ENCODE measurements around the gene HYAL2. TPM values are rescaled to one million over a fixed set of nuclear protein-coding genes. Genes with fewer than 3 reads are reported as not detected.
"Not testable (repeated sequence)": the region's sequence is repeated elsewhere in the genome, so short reads cannot be mapped to it uniquely, and the experiment has no call there.

HYAL2 gene
- polyA plus RNA-seq, 1 donor from 2014 or later: 116 TPM

- H3K9me2 ChIP-seq (ENCODE audit: insufficient read depth, low read length); H3K36me3 ChIP-seq (ENCODE audit: insufficient read depth, low read length); H3K27ac ChIP-seq (ENCODE audit: low read length); H4K20me1 ChIP-seq (ENCODE audit: insufficient read depth); H3K4me2 ChIP-seq (ENCODE audit: low read length); H3K4me3 ChIP-seq (ENCODE audit: low read length); H2AFZ ChIP-seq (ENCODE audit: low read depth, low read length); H3K9me3 ChIP-seq (ENCODE audit: low read length); H3F3A ChIP-seq (ENCODE audit: insufficient read depth, low read length, poor library complexity, severe bottlenecking); H3K79me2 ChIP-seq (replicated peaks; ENCODE audit: insufficient read depth, low read length): not testable (repeated sequence)
- Histone ChIP-seq H3K27me3 (ENCODE audit: insufficient read depth, low read depth, low read length) (peaks cover 23% of the 10 kb centered on the region), H3K9ac (ENCODE audit: low read length) (peak overlapping the region; percentile 47)
Measured at GRCh38 chr3:50272538-50272910, 50.0 kb downstream of the HYAL2 start.

GRCh38 chr3:50271314-50271936 is 51.1 kb downstream of the HYAL2 start:
- H2AFZ ChIP-seq (ENCODE audit: low read depth, low read length): no peak overlapping the region
- no peaks in the 10 kb centered on the region for H3K9me2 ChIP-seq (ENCODE audit: insufficient read depth, low read length)
- no peaks in the 10 kb centered on the region for H3K36me3 ChIP-seq (ENCODE audit: insufficient read depth, low read length)
- H3K79me2 ChIP-seq (replicated peaks; ENCODE audit: insufficient read depth, low read length): no peaks in the 10 kb centered on the region
- H3F3A ChIP-seq (ENCODE audit: insufficient read depth, low read length, poor library complexity, severe bottlenecking): no peaks in the 10 kb centered on the region
- no peak for TF ChIP-seq RAD21 (conservative IDR thresholded peaks at IDR 0.05)
- peaks cover 23% of the 10 kb centered on the region for H3K27me3 ChIP-seq (ENCODE audit: insufficient read depth, low read depth, low read length)
- no peak overlapping the region for H3K9ac ChIP-seq (ENCODE audit: low read length)
- no peaks in the 10 kb centered on the region for H4K20me1 ChIP-seq (ENCODE audit: insufficient read depth)
- no peaks in the 10 kb centered on the region for H3K9me3 ChIP-seq (ENCODE audit: low read length)
- no peak overlapping the region for H3K4me2 ChIP-seq (ENCODE audit: low read length)
- H3K4me3 ChIP-seq (ENCODE audit: low read length): no peak overlapping the region
- no peak overlapping the region for H3K27ac ChIP-seq (ENCODE audit: low read length)

- H3K27ac ChIP-seq (ENCODE audit: low read length): no peak overlapping the region
- H3K27me3 ChIP-seq (ENCODE audit: insufficient read depth, low read depth, low read length): peaks cover 18% of the 10 kb centered on the region
- H3K4me3 ChIP-seq (ENCODE audit: low read length): no peak overlapping the region
- H2AFZ ChIP-seq (ENCODE audit: low read depth, low read length): no peak overlapping the region
- TF ChIP-seq MXI1 (conservative IDR thresholded peaks at IDR 0.05; ENCODE audit: poor library complexity, severe bottlenecking): no peak
- TF ChIP-seq RAD21 (conservative IDR thresholded peaks at IDR 0.05): no peak
- TF ChIP-seq TAF1 (IDR thresholded peaks at IDR 0.05; ENCODE audit: low read depth): no peak
- TF ChIP-seq SMC3 (conservative IDR thresholded peaks at IDR 0.05; ENCODE audit: poor library complexity): no peak
- TF ChIP-seq, protein P1, sequence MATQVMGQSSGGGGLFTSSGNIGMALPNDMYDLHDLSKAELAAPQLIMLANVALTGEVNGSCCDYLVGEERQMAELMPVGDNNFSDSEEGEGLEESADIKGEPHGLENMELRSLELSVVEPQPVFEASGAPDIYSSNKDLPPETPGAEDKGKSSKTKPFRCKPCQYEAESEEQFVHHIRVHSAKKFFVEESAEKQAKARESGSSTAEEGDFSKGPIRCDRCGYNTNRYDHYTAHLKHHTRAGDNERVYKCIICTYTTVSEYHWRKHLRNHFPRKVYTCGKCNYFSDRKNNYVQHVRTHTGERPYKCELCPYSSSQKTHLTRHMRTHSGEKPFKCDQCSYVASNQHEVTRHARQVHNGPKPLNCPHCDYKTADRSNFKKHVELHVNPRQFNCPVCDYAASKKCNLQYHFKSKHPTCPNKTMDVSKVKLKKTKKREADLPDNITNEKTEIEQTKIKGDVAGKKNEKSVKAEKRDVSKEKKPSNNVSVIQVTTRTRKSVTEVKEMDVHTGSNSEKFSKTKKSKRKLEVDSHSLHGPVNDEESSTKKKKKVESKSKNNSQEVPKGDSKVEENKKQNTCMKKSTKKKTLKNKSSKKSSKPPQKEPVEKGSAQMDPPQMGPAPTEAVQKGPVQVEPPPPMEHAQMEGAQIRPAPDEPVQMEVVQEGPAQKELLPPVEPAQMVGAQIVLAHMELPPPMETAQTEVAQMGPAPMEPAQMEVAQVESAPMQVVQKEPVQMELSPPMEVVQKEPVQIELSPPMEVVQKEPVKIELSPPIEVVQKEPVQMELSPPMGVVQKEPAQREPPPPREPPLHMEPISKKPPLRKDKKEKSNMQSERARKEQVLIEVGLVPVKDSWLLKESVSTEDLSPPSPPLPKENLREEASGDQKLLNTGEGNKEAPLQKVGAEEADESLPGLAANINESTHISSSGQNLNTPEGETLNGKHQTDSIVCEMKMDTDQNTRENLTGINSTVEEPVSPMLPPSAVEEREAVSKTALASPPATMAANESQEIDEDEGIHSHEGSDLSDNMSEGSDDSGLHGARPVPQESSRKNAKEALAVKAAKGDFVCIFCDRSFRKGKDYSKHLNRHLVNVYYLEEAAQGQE (IDR thresholded peaks at IDR 0.05; ENCODE audit: borderline replicate concordance): no peak
- no peak for TF ChIP-seq EZH2 (IDR thresholded peaks at IDR 0.05; ENCODE audit: borderline replicate concordance, insufficient read depth, low read length, poor library complexity, severe bottlenecking)
- no peak for TF ChIP-seq EP300 (conservative IDR thresholded peaks at IDR 0.05; ENCODE audit: poor library complexity, severe bottlenecking)
- no peak for TF ChIP-seq POLR2AphosphoS5 (IDR thresholded peaks at IDR 0.05)
- TF ChIP-seq, protein P2, sequence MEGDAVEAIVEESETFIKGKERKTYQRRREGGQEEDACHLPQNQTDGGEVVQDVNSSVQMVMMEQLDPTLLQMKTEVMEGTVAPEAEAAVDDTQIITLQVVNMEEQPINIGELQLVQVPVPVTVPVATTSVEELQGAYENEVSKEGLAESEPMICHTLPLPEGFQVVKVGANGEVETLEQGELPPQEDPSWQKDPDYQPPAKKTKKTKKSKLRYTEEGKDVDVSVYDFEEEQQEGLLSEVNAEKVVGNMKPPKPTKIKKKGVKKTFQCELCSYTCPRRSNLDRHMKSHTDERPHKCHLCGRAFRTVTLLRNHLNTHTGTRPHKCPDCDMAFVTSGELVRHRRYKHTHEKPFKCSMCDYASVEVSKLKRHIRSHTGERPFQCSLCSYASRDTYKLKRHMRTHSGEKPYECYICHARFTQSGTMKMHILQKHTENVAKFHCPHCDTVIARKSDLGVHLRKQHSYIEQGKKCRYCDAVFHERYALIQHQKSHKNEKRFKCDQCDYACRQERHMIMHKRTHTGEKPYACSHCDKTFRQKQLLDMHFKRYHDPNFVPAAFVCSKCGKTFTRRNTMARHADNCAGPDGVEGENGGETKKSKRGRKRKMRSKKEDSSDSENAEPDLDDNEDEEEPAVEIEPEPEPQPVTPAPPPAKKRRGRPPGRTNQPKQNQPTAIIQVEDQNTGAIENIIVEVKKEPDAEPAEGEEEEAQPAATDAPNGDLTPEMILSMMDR (IDR thresholded peaks at IDR 0.05; ENCODE audit: poor library complexity, severe bottlenecking): no peak
- no peaks in the 10 kb centered on the region for H3F3A ChIP-seq (ENCODE audit: insufficient read depth, low read length, poor library complexity, severe bottlenecking)
- H4K20me1 ChIP-seq (ENCODE audit: insufficient read depth): no peaks in the 10 kb centered on the region
- no peaks in the 10 kb centered on the region for H3K9me2 ChIP-seq (ENCODE audit: insufficient read depth, low read length)
- no peaks in the 10 kb centered on the region for H3K36me3 ChIP-seq (ENCODE audit: insufficient read depth, low read length)
- H3K9me3 ChIP-seq (ENCODE audit: low read length): no peaks in the 10 kb centered on the region
- no peak overlapping the region for H3K9ac ChIP-seq (ENCODE audit: low read length)
- H3K4me2 ChIP-seq (ENCODE audit: low read length): no peak overlapping the region
- H3K79me2 ChIP-seq (replicated peaks; ENCODE audit: insufficient read depth, low read length): no peaks in the 10 kb centered on the region
Measured at GRCh38 chr3:50270422-50271224, 51.9 kb downstream of the HYAL2 start.

All from neural cell (in vitro differentiated cells).